Activated CD8-positive, alpha-beta memory T cell treated with anti-CD3 and anti-CD28 coated beads for 1 hour (primary cell): Measurements from ENCODE around the gene KCNH1.

ENCODE experiments used
- DNase-seq, 2 donors: peaks; one replicate each; pipeline ENCODE4 v3.0.0-alpha.2; 2020; ENCODE audit warnings: low read depth in 1 of 2; ENCODE audit errors: extremely low read depth in 1 of 2

Gene KCNH1

DNA sequence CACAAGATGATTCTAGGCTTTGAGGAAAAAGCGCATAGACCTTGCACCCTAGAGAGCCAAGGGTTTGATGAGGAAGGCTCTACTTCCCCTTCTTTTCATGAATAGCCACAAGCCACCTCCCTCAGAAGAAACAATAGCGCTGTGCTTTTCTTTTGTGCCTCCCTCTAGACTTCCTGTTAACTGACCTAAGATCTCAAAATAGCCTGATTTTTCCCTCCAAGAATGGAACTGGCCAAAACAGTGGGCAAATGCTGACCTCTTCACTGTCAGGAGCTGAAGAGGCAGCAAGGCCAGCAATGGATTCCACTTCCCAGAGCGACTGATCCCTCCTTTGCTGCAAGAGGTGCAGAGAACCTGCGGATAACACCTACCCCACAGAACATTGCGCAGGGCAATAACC lies 362.8 kb downstream of the KCNH1 start:
- DNase-seq: no peak

DNA sequence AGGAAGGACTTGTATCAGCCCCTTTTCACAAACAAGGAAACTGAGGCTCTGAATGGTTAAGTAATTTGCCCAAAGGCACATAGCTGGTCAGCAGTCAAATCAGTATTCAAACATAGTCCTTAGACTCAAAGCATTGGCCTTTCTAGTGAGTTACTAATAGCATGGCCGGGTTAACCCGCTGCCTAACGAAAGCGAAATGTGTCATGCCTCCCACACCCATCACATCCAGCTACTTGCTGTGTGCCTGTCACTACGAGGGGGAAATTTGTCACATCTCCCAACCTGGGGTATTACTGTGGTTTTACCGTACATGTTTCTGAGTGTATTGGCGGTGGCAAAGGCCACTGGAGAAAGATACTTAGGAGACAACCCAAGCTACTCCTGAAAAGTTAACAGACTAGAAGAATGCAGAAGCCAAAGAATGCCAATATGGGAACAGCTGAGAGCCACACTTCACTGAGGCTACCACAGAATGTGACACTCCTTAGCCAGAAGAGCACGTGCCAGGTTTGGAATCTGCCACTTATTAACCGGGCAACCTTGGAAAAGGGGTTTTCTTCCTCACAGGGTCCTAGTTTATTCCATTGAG lies 363.5 kb downstream of the KCNH1 start:
- DNase-seq: no peak

DNA sequence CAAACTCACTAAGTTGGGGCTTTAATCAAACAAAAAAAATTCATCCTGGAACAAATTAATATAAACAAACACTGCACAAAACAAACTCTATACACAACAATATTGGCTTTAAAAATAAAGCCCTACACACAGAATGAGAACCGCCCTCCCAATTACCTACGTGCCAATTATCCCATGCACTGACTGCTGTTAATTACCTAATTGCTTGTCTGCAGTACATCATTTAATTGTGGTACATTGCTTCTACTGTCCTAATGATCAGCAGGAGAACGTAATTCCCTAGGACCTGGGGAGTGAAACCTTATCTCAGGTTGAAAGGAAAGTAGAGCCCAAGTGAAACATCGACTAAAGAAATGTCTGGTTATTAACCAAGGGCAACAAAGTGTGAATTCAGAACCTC lies 364.5 kb downstream of the KCNH1 start:
- DNase-seq: no peak

DNA sequence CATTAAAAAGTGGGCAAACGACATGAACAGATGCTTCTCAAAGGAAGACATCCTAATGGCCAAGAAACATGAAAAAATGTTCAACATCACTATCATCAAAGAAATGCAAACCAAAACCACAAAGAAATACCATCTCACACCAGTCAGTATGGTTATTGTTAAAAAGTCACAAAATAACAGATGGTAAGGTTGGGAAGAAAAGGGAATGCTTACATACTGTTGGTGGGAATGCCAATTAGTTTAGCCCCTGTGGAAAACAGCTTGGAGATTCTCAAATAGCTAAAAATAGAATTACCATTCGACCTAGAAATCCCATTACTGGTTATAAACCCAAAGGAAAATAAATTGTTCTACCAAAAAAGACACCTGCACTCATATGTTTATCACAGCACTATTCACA lies 369.4 kb downstream of the KCNH1 start:
- DNase-seq: no peak

DNA sequence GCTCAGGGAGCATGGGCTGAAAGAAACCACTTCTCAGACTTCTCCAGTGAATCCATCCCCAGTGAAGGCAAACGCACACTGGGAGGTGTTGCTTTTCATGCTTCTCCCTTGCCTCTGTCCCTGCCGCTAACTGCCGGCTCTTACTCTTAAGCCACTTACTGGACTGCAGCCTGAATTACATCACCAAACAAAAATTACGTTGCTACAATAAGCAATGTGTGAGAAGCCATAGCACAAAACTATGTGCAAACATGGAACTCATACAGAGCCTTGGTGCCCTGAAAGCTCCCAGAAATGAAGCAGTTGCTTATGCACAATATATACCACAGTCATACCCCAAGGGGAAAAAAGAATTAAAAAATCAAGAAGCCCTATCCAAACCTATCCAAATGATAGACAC lies 375.2 kb downstream of the KCNH1 start:
- DNase-seq: no peak

DNA sequence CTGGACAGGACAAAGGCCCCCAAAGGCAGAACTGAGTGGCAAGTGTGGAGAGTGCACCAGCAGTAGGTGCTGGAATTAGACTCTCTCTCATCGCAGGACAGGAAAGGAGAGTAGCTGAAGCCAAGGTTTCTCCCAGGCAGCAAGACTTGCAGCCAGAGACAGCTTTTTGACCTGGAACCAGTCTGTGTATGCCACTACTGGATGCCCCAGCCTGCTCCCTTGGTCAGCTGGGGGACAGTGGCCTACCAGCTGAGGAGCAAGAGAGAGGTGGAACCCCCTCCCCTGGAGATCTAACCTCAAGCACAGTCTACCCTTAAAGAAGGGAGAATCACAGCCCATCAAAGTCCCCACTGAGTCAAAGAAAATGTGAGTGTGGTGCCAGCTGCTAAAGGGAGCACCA lies 375.7 kb downstream of the KCNH1 start:
- DNase-seq: no peak

DNA sequence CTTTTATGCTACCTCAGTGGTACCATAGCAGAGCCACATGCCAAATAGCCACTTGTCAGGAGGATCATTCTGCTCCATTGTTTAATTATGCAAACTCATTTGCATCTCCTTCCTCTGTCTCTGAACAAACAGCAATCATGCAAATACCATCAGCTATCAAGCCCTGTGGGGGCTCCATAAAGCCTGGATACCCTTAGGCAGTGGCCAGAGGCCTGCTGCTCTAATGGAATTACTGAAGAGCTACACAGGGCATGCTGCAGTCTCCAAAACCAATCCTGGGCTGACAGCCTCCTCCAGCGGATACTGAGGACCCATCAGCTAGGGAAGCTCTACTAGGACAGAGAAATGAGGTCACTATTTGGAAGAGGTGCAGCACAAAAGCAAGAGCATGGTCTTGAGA lies 376.3 kb downstream of the KCNH1 start:
- DNase-seq: no peak

DNA sequence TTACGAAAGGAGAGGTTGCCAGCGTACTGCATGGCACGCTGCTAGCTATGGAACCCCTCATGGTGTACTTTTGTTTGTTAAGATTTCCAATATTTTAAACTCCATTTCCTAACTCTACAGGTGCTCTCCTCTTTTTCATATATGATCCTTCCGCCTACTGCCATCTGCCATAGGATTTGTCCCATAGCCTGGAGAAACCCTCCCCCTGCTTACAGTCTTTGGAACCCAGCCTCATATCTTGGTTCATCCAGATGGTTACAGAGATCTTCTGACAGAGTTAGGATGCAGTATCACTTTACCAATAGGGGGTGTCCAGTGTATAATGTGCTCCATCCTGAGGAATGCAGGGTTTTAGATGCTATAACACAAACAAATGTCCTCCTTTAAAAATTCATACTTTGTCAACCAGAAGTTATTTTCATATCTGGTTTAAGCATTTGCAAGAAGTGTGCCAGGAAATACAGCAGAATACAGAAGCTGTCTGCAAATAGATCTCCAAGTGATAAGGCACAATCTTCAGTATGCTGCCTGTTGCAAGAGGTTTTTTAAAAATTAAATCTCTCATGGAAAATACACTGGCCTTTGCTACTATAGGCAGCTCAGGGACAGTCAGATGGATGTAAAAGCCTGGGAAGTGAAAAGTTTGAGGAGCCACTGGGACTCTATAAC lies 377.8 kb downstream of the KCNH1 start:
- no peak for DNase-seq

DNA sequence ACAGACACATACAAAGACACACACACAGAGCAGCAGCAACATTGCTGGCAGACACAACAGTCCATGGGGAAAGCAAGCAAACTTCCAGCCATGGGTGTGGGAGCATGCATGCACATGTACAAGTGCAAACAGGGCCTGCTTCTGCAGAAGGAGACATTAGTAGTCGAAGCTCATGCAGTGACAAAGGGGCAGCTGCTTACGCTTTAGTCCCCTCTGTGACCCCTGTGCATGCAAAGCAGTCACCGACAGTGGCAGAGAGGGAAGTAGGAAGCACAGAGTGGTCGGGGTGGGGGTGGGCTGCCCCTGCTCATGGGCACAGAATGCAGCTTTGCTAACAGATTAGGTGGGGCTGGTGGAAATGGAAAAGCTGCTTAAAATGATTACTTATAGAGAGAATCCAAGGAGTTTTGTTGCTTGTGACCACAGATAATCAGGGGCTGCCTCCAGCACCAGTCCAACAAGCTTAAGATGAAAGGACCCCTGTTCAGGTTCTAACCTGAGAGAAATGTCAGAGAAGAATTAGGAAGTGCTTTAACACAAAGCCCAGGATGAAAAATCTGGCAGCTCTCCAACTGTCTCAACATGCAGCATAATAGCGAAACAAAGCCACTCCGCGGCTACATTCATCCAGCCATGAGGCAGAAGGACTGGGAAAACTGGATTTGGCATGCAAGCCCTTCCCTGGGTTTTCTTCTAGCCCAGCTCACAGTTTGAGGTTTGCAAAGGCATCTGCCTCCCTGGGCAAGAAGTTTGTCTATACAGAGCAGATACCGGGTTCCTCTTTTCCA lies 378.9 kb downstream of the KCNH1 start:
- no peak for DNase-seq

DNA sequence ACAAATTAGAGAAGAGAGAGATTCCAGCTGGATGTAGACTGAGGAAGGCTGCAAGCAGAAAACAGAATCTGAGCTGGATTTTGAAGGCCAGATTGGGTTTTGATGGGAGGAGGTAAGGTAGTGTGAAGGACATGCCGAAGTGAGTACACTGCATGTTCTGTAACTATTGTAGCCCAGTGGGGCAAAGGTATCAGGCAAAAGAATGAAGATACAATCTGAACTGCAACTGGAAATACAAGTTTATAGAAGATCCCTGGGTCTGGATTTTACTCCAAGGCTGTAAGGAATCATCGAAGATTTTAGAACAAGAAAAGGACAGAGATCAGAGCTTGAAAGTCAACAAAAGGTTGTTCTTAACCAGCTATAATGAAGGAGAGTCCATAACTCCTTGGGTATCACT lies 382.0 kb downstream of the KCNH1 start:
- DNase-seq: no peak

DNA sequence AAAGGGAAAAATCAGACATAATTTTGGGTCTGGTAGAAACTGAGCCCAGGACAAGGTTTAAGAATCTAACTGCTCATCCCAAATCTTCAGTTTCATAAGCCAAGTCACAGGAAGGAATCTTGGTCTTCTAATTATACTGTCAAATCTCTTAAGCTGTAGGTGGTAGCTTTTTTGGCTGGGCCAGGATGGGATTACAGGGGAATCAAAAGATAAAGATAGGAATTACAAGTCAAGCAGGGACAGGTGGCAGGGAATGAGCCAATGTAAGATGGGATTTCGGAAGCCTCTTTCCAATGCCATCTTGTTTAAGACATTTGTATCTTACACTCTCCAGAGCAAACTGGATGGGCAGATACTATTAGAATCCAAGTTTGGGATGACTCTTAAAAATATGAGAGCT lies 383.5 kb downstream of the KCNH1 start:
- DNase-seq: no peak

DNA sequence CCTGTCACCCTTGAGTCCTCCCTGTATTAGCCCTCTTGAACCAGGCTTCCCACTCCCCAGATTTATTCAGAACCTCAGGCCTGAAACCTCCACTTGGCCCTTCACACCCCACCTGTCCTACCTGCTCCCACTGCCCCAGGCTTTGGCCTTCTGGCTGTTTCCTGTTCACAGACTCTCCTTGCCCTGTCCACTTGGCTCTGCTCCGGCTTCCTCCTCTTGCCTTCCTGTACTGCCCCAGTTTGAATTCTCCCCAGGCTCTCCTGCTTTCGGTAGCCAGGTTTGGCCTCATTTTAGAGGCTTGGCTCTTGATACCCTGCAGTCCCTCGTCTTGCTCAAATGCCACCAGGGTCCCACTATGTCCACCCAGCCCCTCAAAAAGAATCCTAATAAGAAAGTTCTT lies 385.2 kb downstream of the KCNH1 start:
- no peak for DNase-seq

DNA sequence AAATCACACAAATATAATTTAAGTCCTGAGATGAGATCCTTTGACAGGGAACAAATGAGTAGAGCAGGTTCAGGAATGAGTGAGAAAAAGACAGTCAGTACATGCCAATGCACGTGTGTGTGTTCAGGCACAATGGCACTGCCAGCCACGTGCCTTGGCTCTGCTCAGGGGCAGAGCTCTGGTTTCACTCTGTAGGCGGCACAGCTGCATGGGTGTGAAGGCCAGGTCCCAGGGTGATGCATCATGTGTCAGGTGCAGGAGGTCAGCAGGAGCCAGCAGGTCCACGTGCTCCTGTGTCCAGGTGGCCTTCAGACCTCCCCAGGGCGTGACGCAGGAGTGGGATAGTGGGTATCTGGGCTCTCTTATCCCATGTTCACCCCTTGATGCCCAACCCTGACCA lies 386.1 kb downstream of the KCNH1 start:
- DNase-seq: no peak

DNA sequence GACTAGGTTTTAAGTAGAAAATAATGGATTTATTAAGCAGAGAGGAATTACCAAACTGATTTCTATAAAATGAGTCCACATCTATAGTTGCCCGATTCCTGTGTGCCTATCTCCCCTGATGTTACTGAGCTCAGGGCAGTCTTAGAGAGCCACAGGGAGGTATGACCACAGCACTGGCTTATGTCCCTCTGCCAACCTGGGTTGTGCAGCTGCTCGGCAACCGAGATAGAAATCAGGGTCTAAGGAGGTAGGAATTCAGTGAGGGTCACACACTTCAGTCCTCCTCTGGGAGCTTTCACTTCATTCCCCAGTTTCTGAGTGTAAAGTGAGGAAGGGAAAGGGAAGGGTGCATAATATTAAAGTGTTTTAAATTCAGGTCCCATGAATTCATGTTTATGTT lies 386.8 kb downstream of the KCNH1 start:
- no peak for DNase-seq

DNA sequence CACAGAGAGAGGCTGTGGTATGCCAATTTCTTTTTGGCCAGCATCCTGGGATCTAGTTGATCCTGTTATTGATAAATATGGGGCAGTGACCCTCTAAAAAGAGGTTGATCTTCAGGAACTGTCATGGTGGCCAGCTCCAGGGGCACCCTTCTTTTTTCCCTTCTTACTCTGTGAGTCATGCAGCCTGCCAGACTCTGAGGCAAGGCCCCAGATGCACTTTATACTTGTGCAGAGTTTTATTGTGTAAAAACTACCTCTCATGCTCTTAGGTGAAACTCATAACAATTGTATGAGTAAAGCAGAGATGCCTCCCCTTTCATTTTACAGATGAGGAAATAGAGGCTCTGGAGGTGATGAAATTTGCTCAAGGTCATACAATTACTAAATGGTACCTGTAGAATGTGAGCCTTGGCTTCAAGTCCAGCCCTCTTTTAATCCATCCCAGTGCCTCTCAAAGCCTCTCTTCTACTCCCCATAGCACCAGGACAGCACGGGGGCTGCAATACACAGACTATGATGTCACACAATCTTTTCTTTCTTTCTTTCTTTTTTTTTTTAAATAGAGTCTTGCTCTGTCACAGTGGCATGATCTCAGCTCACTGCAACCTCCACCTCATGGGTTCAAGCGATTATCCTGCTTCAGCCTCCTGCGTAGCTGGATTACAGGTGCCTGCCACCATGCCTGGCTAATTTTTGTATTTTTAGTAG lies 387.8 kb downstream of the KCNH1 start:
- DNase-seq: no peak

DNA sequence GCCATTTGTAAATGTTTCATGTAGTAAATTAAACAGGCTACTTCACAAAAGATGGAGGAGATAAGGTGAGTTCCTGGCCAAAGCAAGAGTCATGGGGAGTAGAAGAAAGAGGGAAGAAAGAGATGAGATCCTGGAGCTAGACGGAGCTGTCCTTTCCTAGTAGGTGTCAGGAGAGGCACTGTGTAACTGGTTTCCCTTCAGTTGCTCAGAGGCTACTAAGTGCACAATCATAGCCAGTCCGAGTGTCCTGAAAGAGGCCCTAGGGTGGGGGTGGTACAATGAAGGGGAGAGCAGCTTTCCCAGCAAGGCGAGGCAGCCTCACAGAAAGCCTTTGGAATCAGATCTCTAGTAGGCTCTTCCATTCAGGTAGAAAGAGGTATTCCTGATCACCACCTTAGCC lies 390.9 kb downstream of the KCNH1 start:
- no peak for DNase-seq

DNA sequence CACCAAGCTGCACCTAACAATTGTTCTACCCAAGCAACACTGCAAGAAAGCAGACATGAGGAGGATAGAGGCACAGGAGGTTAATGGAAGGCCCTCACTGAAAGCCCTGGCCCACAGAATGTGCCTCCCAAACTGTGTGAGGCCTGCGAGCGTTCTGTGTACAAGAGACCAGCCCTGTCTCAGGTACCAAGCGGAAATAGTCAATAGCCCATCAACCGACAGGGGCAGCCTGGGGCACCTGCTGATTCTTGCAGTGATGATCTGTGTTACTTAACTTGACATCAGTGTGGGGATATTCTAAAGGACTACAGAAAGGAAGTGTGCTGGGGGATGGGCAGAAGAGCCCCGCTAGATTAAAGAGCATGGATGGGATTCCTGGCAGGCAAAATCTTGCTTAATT lies 392.4 kb downstream of the KCNH1 start:
- DNase-seq: no peak

DNA sequence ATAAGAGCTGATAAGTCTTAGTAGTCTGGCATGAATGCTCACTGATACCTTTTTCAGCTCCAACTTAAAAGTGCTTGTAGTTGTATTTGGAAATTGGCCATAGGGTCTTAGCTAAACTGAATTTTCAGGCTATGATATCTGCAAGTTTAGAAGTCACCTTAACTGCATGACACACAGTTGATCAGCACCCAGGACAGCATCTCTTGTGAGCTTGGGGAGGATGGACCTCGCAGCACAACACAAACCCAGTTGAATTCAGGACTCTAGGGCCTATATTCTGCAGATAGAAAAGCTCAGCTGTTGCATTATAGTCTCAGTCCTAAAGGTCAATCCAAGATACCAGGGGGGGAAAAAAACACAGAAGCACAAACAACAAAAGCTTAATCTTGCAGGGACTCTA lies 394.3 kb downstream of the KCNH1 start:
- no peak for DNase-seq

DNA sequence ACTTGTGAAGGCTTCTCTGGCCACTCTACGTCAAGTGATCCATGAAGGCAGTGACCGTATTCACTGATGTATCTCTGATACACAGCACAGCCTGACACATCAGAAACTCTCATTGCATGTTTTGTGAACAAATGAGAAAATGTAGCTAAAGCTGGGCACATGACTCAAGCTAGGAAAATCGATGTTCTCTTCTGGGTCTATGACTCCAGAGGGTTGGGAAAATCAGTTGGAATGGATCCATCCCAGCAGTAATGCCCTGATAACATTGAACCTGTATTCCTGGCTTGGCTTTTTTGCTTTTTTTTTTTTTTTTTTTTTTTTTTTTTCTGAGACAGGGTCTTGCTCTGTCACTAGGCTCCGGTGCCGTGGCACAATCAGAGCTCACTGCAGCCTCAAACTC lies 395.7 kb downstream of the KCNH1 start:
- no peak for DNase-seq

DNA sequence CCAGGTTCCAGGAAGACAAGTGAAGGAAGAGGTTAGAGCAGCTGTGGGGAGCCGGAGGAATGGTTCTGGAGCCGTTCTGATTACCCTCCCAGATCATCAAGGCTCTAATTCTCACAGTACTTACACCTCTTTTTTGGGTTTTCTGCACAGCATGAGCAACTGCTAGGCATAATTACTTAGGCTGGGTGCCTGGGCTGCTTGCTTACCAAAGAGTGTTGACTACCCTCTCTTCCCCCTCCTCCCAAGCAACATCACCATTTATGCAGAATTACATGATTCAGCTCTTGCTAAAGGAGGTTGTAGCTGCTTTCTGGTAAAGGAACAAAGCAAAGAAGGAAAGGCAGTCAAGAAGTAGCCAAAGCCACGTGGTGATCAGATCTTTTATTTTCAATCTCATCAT lies 397.2 kb downstream of the KCNH1 start:
- DNase-seq: no peak

DNA sequence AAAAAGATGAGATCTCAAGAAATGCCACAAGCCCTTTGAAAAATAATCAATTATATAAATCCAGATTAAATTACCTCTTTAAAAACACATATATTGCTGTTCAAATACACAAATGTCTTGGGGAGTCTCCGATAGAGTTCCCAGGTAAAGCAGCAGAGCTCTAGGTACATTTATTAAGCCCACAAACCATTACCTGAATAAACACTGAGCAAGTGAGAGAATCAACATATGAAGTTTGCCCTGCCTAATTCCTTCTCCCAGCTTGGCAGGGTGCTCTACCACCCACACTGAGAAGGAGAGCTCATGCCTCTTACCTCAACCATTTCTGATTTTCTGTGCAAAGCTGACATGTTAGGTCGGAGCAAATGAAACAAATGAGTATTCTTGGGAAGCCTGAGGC lies 402.4 kb downstream of the KCNH1 start:
- no peak for DNase-seq

DNA sequence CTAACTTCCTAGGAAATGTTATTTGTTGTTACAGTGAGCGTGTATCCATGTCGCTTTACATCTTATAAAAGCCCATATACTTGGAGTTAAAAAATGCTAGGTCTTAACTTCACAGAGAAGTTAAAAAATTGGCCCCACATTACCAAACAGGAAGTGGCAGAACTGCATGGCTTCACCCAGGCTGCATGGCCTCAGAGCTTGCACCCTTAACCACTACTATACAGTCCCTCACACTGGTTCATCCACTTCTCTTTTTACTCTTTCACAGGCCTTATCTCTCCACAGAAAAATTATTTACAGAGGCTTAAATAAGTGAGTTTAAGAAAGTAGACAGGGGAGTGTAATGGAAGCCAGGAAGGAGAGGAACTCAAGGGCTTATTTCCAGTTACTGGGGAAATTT lies 402.8 kb downstream of the KCNH1 start:
- DNase-seq: no peak
